ENCODE measurements around the gene TSPEAR. TPM values are rescaled to one million over a fixed set of nuclear protein-coding genes. Genes with fewer than 3 reads are reported as not detected.

The TSPEAR gene
- total and polyA plus RNA-seq, 2 of the 13 experiments (the other 11 are each of a cell fraction or from before 2014, with no cell fraction given): 0.07 to 0.32 TPM

- TF ChIP-seq HNF4G (IDR thresholded peaks at IDR 0.05; ENCODE audit: borderline replicate concordance, low read depth, low read length) (peak; percentile 83; the same call in 1 of the 2 replicates), HNF4G (CRISPR knock-in tag; IDR thresholded peaks at IDR 0.05; ENCODE audit: borderline replicate concordance, low read depth) (peak; percentile 49; the same call in 1 of the 2 replicates), PAXIP1 (CRISPR knock-in tag; conservative IDR thresholded peaks at IDR 0.05) (peak; percentile 72), FOXP1 (IDR thresholded peaks at IDR 0.05) (no peak), FOXP1 (CRISPR knock-in tag; IDR thresholded peaks at IDR 0.05) (0 out of 2 replicates have a peak, but pooled peaks have one; percentile 34), GTF2F1 (IDR thresholded peaks at IDR 0.05; ENCODE audit: low read length) (0 out of 2 replicates have a peak, but pooled peaks have one; percentile 35), CHD4 (IDR thresholded peaks at IDR 0.05; ENCODE audit: borderline replicate concordance, low read length) (0 out of 2 replicates have a peak, but pooled peaks have one; percentile 46), YY1 (IDR thresholded peaks at IDR 0.05; ENCODE audit: insufficient read depth, insufficient replicate concordance, low read depth, low read length) (peak; percentile 82), ZNF83 (CRISPR knock-in tag; IDR thresholded peaks at IDR 0.05; ENCODE audit: borderline replicate concordance) (no peak), ZNF563 (CRISPR knock-in tag; IDR thresholded peaks at IDR 0.05) (peak; percentile 90; the same call in 1 of the 2 replicates), ZFYVE20 (CRISPR knock-in tag; IDR thresholded peaks at IDR 0.05; ENCODE audit: borderline replicate concordance, low read depth) (no peak), TGIF2 (CRISPR knock-in tag; IDR thresholded peaks at IDR 0.05) (peak; percentile 90), NRL (CRISPR knock-in tag; IDR thresholded peaks at IDR 0.05; ENCODE audit: borderline replicate concordance) (no peak), FOXK2 (IDR thresholded peaks at IDR 0.05) (peak; percentile 69; the same call in 1 of the 2 replicates), ZMYM3 (CRISPR knock-in tag; IDR thresholded peaks at IDR 0.05) (no peak), RARA (CRISPR knock-in tag; IDR thresholded peaks at IDR 0.05) (peak; percentile 62; the same call in 1 of the 2 replicates)
- TF ChIP-seq, protein P1, sequence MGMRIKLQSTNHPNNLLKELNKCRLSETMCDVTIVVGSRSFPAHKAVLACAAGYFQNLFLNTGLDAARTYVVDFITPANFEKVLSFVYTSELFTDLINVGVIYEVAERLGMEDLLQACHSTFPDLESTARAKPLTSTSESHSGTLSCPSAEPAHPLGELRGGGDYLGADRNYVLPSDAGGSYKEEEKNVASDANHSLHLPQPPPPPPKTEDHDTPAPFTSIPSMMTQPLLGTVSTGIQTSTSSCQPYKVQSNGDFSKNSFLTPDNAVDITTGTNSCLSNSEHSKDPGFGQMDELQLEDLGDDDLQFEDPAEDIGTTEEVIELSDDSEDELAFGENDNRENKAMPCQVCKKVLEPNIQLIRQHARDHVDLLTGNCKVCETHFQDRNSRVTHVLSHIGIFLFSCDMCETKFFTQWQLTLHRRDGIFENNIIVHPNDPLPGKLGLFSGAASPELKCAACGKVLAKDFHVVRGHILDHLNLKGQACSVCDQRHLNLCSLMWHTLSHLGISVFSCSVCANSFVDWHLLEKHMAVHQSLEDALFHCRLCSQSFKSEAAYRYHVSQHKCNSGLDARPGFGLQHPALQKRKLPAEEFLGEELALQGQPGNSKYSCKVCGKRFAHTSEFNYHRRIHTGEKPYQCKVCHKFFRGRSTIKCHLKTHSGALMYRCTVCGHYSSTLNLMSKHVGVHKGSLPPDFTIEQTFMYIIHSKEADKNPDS (CRISPR knock-in tag; IDR thresholded peaks at IDR 0.05): no peak
- TF ChIP-seq, protein P2, sequence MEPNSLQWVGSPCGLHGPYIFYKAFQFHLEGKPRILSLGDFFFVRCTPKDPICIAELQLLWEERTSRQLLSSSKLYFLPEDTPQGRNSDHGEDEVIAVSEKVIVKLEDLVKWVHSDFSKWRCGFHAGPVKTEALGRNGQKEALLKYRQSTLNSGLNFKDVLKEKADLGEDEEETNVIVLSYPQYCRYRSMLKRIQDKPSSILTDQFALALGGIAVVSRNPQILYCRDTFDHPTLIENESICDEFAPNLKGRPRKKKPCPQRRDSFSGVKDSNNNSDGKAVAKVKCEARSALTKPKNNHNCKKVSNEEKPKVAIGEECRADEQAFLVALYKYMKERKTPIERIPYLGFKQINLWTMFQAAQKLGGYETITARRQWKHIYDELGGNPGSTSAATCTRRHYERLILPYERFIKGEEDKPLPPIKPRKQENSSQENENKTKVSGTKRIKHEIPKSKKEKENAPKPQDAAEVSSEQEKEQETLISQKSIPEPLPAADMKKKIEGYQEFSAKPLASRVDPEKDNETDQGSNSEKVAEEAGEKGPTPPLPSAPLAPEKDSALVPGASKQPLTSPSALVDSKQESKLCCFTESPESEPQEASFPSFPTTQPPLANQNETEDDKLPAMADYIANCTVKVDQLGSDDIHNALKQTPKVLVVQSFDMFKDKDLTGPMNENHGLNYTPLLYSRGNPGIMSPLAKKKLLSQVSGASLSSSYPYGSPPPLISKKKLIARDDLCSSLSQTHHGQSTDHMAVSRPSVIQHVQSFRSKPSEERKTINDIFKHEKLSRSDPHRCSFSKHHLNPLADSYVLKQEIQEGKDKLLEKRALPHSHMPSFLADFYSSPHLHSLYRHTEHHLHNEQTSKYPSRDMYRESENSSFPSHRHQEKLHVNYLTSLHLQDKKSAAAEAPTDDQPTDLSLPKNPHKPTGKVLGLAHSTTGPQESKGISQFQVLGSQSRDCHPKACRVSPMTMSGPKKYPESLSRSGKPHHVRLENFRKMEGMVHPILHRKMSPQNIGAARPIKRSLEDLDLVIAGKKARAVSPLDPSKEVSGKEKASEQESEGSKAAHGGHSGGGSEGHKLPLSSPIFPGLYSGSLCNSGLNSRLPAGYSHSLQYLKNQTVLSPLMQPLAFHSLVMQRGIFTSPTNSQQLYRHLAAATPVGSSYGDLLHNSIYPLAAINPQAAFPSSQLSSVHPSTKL (CRISPR knock-in tag; IDR thresholded peaks at IDR 0.05): peak; percentile 82
- TF ChIP-seq, protein P3, sequence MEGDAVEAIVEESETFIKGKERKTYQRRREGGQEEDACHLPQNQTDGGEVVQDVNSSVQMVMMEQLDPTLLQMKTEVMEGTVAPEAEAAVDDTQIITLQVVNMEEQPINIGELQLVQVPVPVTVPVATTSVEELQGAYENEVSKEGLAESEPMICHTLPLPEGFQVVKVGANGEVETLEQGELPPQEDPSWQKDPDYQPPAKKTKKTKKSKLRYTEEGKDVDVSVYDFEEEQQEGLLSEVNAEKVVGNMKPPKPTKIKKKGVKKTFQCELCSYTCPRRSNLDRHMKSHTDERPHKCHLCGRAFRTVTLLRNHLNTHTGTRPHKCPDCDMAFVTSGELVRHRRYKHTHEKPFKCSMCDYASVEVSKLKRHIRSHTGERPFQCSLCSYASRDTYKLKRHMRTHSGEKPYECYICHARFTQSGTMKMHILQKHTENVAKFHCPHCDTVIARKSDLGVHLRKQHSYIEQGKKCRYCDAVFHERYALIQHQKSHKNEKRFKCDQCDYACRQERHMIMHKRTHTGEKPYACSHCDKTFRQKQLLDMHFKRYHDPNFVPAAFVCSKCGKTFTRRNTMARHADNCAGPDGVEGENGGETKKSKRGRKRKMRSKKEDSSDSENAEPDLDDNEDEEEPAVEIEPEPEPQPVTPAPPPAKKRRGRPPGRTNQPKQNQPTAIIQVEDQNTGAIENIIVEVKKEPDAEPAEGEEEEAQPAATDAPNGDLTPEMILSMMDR (CRISPR knock-in tag; IDR thresholded peaks at IDR 0.05): peak; percentile 17; the same call in 1 of the 2 replicates
These were observed 205.6 kb downstream of the TSPEAR start (continued) for GRCh38 chr21:44505673-44506278.
